ENCODE data around the gene RER1. TPM values are rescaled to one million over a fixed set of nuclear protein-coding genes. Genes with fewer than 3 reads are reported as not detected.
"Not testable (repeated sequence)": the region's sequence is repeated elsewhere in the genome, so short reads cannot be mapped to it uniquely, and the experiment has no call there.

Gene RER1
- total RNA-seq, 1 donor from 2014 or later, result 197 TPM

GRCh38 chr1:2438641-2439040 is 47.0 kb downstream of the RER1 start:
- Histone ChIP-seq H3K9ac (ENCODE audit: low read length) (no peak overlapping the region), H3K4me1 (ENCODE audit: insufficient read depth, low read length) (peaks cover 6% of the 10 kb centered on the region), H2AFZ (ENCODE audit: low read depth, low read length) (no peak overlapping the region), H3K36me3 (ENCODE audit: insufficient read depth, low read length) (no peaks in the 10 kb centered on the region), H3K4me2 (ENCODE audit: low read length) (no peak overlapping the region), H3K79me2 (ENCODE audit: insufficient read depth, low read length) (no peaks in the 10 kb centered on the region), H3K4me3 (ENCODE audit: insufficient read depth, low read depth, low read length) (no peak overlapping the region), H3K27ac (ENCODE audit: low read depth, low read length) (no peak overlapping the region), H3K27me3 (ENCODE audit: insufficient read depth, low read length) (peaks cover 7% of the 10 kb centered on the region), H4K20me1 (ENCODE audit: insufficient read depth, low read length) (no peaks in the 10 kb centered on the region), H3K9me3 (ENCODE audit: insufficient read depth, low read depth, low read length) (no peaks in the 10 kb centered on the region)
- H3K27ac Mint-ChIP-seq (ENCODE audit: unreplicated experiment), result no peak overlapping the region
- H3K4me1 Mint-ChIP-seq (ENCODE audit: low read depth, unreplicated experiment), result peaks cover 2% of the 10 kb centered on the region
- H3K36me3 Mint-ChIP-seq (ENCODE audit: low read depth, unreplicated experiment), result no peaks in the 10 kb centered on the region
- no peaks in the 10 kb centered on the region for H3K9me3 Mint-ChIP-seq (ENCODE audit: unreplicated experiment)
- DNase-seq (ENCODE audit: low read depth), result no peak
- no peak for FAIRE-seq
- H3K27me3 Mint-ChIP-seq (ENCODE audit: low read depth, unreplicated experiment), result peaks cover 29% of the 10 kb centered on the region
- TF ChIP-seq EZH2 (IDR thresholded peaks at IDR 0.05; ENCODE audit: insufficient read depth, low read length), result no peak
- TF ChIP-seq, protein P1, sequence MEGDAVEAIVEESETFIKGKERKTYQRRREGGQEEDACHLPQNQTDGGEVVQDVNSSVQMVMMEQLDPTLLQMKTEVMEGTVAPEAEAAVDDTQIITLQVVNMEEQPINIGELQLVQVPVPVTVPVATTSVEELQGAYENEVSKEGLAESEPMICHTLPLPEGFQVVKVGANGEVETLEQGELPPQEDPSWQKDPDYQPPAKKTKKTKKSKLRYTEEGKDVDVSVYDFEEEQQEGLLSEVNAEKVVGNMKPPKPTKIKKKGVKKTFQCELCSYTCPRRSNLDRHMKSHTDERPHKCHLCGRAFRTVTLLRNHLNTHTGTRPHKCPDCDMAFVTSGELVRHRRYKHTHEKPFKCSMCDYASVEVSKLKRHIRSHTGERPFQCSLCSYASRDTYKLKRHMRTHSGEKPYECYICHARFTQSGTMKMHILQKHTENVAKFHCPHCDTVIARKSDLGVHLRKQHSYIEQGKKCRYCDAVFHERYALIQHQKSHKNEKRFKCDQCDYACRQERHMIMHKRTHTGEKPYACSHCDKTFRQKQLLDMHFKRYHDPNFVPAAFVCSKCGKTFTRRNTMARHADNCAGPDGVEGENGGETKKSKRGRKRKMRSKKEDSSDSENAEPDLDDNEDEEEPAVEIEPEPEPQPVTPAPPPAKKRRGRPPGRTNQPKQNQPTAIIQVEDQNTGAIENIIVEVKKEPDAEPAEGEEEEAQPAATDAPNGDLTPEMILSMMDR (IDR thresholded peaks at IDR 0.05; ENCODE audit: insufficient read depth, low read depth, low read length), result no peak
- H3K4me3 Mint-ChIP-seq (ENCODE audit: unreplicated experiment), result no peak overlapping the region

GRCh38 chr1:2439369-2439768 is 47.7 kb downstream of the RER1 start:
- H2AFZ ChIP-seq (ENCODE audit: low read depth, low read length), result no peak overlapping the region
- DNase-seq (ENCODE audit: low read depth) (no peak), FAIRE-seq (no peak)
- no peak overlapping the region for H3K4me3 ChIP-seq (ENCODE audit: insufficient read depth, low read depth, low read length)
- no peaks in the 10 kb centered on the region for H3K36me3 ChIP-seq (ENCODE audit: insufficient read depth, low read length)
- H3K4me3 Mint-ChIP-seq (ENCODE audit: unreplicated experiment), result no peak overlapping the region
- H3K4me2 ChIP-seq (ENCODE audit: low read length), result no peak overlapping the region
- H3K27ac ChIP-seq (ENCODE audit: low read depth, low read length), result no peak overlapping the region
- H3K9ac ChIP-seq (ENCODE audit: low read length), result no peak overlapping the region
- H3K4me1 ChIP-seq (ENCODE audit: insufficient read depth, low read length), result peaks cover 10% of the 10 kb centered on the region
- H3K79me2 ChIP-seq (ENCODE audit: insufficient read depth, low read length), result no peaks in the 10 kb centered on the region
- no peaks in the 10 kb centered on the region for H3K9me3 Mint-ChIP-seq (ENCODE audit: unreplicated experiment)
- no peak overlapping the region for H3K27ac Mint-ChIP-seq (ENCODE audit: unreplicated experiment)
- peaks cover 2% of the 10 kb centered on the region for H3K4me1 Mint-ChIP-seq (ENCODE audit: low read depth, unreplicated experiment)
- H3K36me3 Mint-ChIP-seq (ENCODE audit: low read depth, unreplicated experiment), result no peaks in the 10 kb centered on the region
- H3K9me3 ChIP-seq (ENCODE audit: insufficient read depth, low read depth, low read length), result no peaks in the 10 kb centered on the region
- TF ChIP-seq, protein P1 (IDR thresholded peaks at IDR 0.05; ENCODE audit: insufficient read depth, low read depth, low read length), result no peak
- no peak for TF ChIP-seq EZH2 (IDR thresholded peaks at IDR 0.05; ENCODE audit: insufficient read depth, low read length)
- H3K27me3 ChIP-seq (ENCODE audit: insufficient read depth, low read length), result peaks cover 3% of the 10 kb centered on the region
- H3K27me3 Mint-ChIP-seq (ENCODE audit: low read depth, unreplicated experiment), result peaks cover 27% of the 10 kb centered on the region
- no peaks in the 10 kb centered on the region for H4K20me1 ChIP-seq (ENCODE audit: insufficient read depth, low read length)

GRCh38 chr1:2440346-2440745 is 48.7 kb downstream of the RER1 start:
- not testable (repeated sequence) for H3K4me1 Mint-ChIP-seq (ENCODE audit: low read depth, unreplicated experiment); H3K9ac ChIP-seq (ENCODE audit: low read length); H3K4me3 Mint-ChIP-seq (ENCODE audit: unreplicated experiment); H3K9me3 Mint-ChIP-seq (ENCODE audit: unreplicated experiment); H3K36me3 ChIP-seq (ENCODE audit: insufficient read depth, low read length); H3K79me2 ChIP-seq (ENCODE audit: insufficient read depth, low read length); H3K4me3 ChIP-seq (ENCODE audit: insufficient read depth, low read depth, low read length); H3K27ac ChIP-seq (ENCODE audit: low read depth, low read length); H3K4me2 ChIP-seq (ENCODE audit: low read length); H3K36me3 Mint-ChIP-seq (ENCODE audit: low read depth, unreplicated experiment); H4K20me1 ChIP-seq (ENCODE audit: insufficient read depth, low read length); H3K9me3 ChIP-seq (ENCODE audit: insufficient read depth, low read depth, low read length); H3K27ac Mint-ChIP-seq (ENCODE audit: unreplicated experiment); DNase-seq (ENCODE audit: low read depth); H3K27me3 ChIP-seq (ENCODE audit: insufficient read depth, low read length); FAIRE-seq; H2AFZ ChIP-seq (ENCODE audit: low read depth, low read length)
- peaks cover 11% of the 10 kb centered on the region for H3K4me1 ChIP-seq (ENCODE audit: insufficient read depth, low read length)
- H3K27me3 Mint-ChIP-seq (ENCODE audit: low read depth, unreplicated experiment), result peaks cover 25% of the 10 kb centered on the region
